ENCODE results near the gene MAGOH.

MAGOH gene

GRCh38 chr1:53180226-53180625, 58.1 kb downstream of the MAGOH start:
- DNase-seq (ENCODE audit: low read depth, low spot score), result no peak
- Histone ChIP-seq H3K27ac (no peak overlapping the region), H3K9me3 (ENCODE audit: low read depth, low read length) (no peaks in the 10 kb centered on the region), H3K36me3 (ENCODE audit: insufficient read depth, low read length) (no peaks in the 10 kb centered on the region), H3K4me3 (no peak overlapping the region), H3K9ac (ENCODE audit: insufficient read length) (no peak overlapping the region)
- TF ChIP-seq POLR2AphosphoS5 (IDR thresholded peaks at IDR 0.05; ENCODE audit: borderline replicate concordance, low read depth, low read length), result no peak
- TF ChIP-seq FOXP2 (optimal IDR thresholded peaks at IDR 0.05; ENCODE audit: control extremely low read depth, extremely low read length, insufficient read depth), result no peak
- TF ChIP-seq EZH2 (IDR thresholded peaks at IDR 0.05), result no peak

Data from SK-N-MC (cell line).